K562 (cell line): Measurements from ENCODE around the gene ST6GALNAC2. TPM values are rescaled to one million over a fixed set of nuclear protein-coding genes. Genes with fewer than 3 reads are reported as not detected.

Source experiments
- CBX8 ChIP-seq: fragments of 200-600 bp; sonication (generic); IDR thresholded peaks from 2 replicates; pipeline ENCODE4 v1.6.1; 2012; ENCODE audit warnings: borderline replicate concordance, mixed run types, low read depth, mild to moderate bottlenecking, moderate library complexity, mixed read lengths, low read length, control low read depth, inconsistent platforms; ENCODE audit not compliant: poor library complexity, severe bottlenecking; ENCODE audit errors: extremely low read depth
- MYC ChIP-seq, 2 experiments: fragments of 250-450 bp in 1 of 2; sonication (Bioruptor Pico) in 1 of 2; IDR thresholded peaks; 2 replicates each; pipeline versions ENCODE4 v1.5.1 to v1.6.1; 2012 to 2021; ENCODE audit warnings: low read depth in 2 of 2, borderline replicate concordance in 1 of 2, improper control_type of control experiment in 1 of 2, low read length in 1 of 2, mild to moderate bottlenecking in 1 of 2, moderate library complexity in 1 of 2
- SMAD1 ChIP-seq: fragments of 150-350 bp; IDR thresholded peaks from 2 replicates; pipeline ENCODE4 v1.6.1; 2014; ENCODE audit warnings: low read length, low read depth; ENCODE audit not compliant: partially characterized antibody
- ZNF398 ChIP-seq: fragments of 250-450 bp; sonication (Bioruptor Pico); IDR thresholded peaks from 2 replicates; pipeline ENCODE4 v1.8.0; 2021; ENCODE audit warnings: moderate library complexity, mild to moderate bottlenecking, inconsistent platforms
- polyA plus RNA-seq, 8 experiments: library from polyadenylated mRNA; depleted of rRNA in 4 of 8; stranded (reverse) in 5 of 8; unstranded in 3 of 8; fragments of >200 nt; fragmentation: Nextera tagmentation in 2 of 8; fragmentation: Illumina TruSeq in 1 of 8; extraction: Ambion mirVana in 2 of 8; extraction: Trizol in 1 of 8; gene quantifications; 2 replicates each; pipeline versions ENCODE4 v1.2.1 to v1.2.3, GENCODE V29; 2011 to 2014; ENCODE audit warnings: inconsistent platforms in 1 of 8, missing spikeins in 1 of 8
- total RNA-seq, 7 experiments: library from RNA; depleted of rRNA in 6 of 7; stranded (reverse); fragments of >200 nt in 6 of 7; fragmentation: Illumina TruSeq in 2 of 7; extraction: Trizol in 2 of 7; gene quantifications; 2 replicates each; pipeline versions ENCODE4 v1.2.1 to v1.2.3, GENCODE V29; 2011 to 2021; ENCODE audit warnings: low replicate concordance in 1 of 7

ST6GALNAC2 gene
- total and polyA plus RNA-seq, 9 of the 15 experiments (the other 6 are each of a cell fraction or from before 2014, with no cell fraction given), result 0.18 TPM; not detected in 8

GRCh38 chr17:76558198-76559095 is 27.2 kb downstream of the ST6GALNAC2 start (continued):
- TF ChIP-seq ZNF398 (CRISPR knock-in tag) (no peak), CBX8 (no peak), SMAD1 (no peak), MYC (IDR thresholded peaks at IDR 0.05; ENCODE audit: low read depth, low read length) (peak; percentile 66), MYC (CRISPR knock-in tag; IDR thresholded peaks at IDR 0.05; ENCODE audit: borderline replicate concordance, low read depth) (no peak)
